GM18505 (cell line): ENCODE measurements around the gene SEMA6D.
"Not testable (repeated sequence)": the region's sequence is repeated elsewhere in the genome, so short reads cannot be mapped to it uniquely, and the experiment has no call there.

Experiments used
- ATAC-seq: cut with Tn5 transposase; IDR thresholded peaks from one replicate; pipeline ENCODE4 v1.9.1; 2021; ENCODE audit not compliant: unreplicated experiment
- POLR2A ChIP-seq: IDR thresholded peaks from 4 replicates; pipeline ENCODE4 v1.6.1; 2011; ENCODE audit warnings: borderline replicate concordance; ENCODE audit not compliant: insufficient read depth, insufficient read length; ENCODE audit errors: extremely low read depth

SEMA6D gene

DNA sequence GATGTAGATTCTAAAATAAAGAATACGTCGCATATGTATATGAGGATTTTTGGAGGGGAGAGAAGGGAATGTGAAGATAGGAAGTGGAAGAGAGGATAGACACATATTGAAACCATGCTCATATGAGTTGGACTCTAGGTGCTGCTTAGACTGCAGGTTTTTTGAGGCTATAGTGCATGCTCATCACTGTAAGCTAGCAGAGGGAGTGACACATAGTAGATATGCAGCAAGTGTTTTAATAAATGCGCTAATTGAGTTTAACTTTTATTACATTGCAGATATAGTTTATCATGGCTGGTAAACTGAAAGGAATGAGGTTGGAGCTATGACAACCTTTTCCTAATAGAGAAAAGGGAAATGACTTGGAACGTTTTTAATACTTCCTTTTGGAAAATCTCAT lies 7.7 kb downstream of the SEMA6D start:
- TF ChIP-seq POLR2A = no peak
- ATAC-seq = no peak

DNA sequence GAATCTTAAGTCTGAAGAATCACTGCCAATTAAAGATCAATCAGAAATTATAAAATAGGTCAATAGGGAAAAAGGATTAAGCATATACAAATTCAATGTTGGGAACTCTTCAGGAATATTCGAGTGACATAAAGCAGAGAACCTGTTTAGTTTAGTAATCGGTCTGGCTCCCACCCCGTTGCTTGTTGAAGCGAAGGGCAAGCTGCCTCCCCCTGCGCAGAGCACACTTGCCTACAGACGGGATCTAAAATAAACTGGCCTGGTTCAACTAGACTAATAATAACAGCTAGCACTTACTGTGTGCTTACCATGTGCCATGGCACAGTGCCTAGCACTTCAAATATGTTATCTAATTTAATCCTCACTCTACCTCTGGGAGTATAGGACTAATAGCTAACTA lies 8.6 kb downstream of the SEMA6D start:
- no peak for TF ChIP-seq POLR2A
- no peak for ATAC-seq

DNA sequence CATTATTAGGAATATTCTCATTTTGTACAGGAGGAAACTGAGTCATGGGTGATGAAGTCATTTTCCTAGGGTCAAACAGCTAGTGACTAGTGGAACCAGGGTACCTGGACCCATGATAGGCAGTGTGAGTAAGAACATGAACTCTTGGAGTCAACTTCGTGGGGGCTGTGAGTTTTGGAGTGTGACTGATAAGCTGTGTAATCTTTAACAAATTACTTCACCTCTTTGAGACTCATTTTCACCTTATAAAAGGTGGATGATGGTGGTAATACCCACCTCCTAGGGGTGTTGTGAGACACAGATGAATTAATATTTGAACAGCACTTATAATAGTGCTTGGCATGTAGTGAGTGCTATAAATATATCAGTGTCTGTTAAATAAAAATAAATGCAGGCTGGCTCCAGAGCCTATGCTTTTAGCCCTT lies 9.1 kb downstream of the SEMA6D start:
- no peak for TF ChIP-seq POLR2A
- no peak for ATAC-seq

DNA sequence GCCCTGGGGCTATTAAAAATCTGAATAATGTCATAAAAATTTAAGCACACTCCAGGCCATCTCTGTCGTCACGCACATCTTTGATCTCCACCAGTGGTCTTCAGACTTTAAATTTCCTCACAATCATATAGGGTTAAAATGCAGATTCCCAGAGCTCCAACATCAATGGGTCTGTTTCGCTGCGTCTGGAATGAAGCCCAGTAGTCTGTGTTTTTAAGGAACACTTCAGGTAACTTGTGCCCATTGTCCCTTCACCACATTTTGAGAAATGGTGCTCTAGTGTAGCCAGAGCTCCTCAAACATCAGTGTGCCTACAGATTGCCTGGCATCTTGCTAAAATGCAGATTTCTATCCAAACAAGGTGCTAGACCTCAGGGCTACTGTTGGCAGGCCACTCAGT lies 9.8 kb downstream of the SEMA6D start:
- TF ChIP-seq POLR2A = no peak
- ATAC-seq = no peak

DNA sequence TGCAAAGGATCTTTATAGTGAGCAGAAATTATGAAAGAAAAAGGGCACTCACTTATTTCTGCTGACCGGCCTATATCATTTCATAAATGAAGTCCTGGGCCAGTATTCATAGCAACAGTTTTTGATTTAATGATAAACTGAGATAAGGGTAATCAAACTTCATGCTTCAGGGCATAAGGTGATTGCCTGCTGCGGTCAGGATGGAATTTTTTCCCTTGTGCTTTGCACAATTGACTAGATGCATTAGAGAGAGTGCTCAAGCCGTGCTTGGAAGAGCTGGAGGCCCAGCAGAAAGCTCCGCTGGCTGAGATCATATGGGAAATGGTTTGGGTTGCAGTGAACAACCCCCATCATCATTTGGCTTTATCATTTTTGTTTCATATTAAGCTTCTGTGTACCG lies 10.4 kb downstream of the SEMA6D start:
- no peak for TF ChIP-seq POLR2A
- ATAC-seq = no peak

DNA sequence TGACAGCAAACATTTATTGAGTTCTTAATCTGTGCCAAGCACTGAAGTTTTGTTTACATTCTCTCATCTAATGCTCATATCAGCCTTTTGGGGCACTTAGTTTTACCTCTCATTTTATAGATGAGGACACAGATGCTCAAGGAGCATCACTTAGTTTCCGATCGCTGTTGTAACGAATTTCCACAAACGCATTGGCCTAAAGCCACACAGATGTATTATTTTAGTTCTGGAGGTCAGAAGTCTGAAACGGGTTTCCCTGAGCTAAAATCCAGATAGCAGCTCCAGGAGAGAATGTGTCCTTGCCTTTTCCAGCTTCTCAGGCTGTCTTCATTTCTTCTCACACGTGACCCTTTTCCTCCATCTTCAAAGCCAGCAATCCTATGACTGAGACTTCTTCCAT lies 11.1 kb downstream of the SEMA6D start:
- no peak for ATAC-seq
- TF ChIP-seq POLR2A = no peak

DNA sequence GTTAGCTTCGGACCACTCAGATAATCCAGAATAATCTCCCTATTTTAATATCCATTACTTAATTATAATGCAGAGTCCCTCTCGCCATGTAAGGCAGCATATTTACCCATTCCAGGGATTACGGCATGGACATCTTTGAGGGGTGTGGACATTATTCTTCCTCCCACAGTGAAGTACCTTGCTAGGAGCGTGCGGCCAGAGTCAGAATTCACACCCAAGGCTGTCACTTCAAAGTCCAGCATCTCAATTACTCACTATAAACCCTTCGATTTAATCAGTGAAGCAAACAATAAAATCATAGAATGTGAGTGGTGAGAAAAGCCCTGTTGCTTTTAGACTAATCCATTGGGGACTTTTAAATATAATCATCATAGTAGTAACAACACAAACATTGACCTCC lies 11.6 kb downstream of the SEMA6D start:
- ATAC-seq = no peak

DNA sequence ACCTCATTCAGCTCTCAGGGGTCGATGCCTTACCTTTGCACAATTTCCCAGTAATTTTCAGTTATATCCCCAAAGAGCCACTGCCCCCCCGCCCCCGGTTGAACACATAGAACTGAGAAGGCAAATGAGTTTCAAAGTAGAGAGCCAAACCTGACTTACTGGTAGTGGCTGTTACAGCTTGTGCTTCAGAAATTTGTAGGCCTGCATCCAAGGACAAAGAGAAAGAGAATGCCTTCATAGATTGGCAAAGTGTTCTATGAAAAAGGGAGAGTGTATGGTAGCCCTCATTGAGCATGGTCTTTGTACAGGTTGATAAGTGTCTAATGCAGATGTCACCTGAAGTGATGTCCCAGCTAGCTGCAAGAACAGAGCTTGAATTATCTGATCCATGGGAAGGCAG lies 13.9 kb downstream of the SEMA6D start:
- no peak for TF ChIP-seq POLR2A
- no peak for ATAC-seq

More for the DNA sequence above, 11.6 kb downstream of the SEMA6D start:
- no peak for TF ChIP-seq POLR2A

DNA sequence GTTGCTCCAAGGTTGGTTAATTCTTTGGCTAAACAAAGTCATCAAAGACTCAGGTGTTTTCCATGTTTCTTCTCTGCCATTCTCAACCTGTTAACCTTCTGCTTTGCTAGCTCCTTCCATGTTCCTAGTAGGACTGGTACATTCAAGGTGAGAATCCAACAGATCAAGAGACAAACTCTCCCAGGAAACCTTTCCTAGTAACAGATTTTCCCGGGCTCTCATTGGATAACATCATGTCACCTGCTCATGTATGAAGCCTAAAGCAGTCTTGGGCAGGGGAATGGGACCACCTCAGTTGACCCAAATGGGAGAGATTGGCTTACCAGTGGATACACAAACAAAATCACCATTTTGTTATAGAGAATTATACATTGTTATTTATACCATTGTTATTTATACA lies 14.9 kb downstream of the SEMA6D start:
- ATAC-seq = no peak
- TF ChIP-seq POLR2A = no peak

DNA sequence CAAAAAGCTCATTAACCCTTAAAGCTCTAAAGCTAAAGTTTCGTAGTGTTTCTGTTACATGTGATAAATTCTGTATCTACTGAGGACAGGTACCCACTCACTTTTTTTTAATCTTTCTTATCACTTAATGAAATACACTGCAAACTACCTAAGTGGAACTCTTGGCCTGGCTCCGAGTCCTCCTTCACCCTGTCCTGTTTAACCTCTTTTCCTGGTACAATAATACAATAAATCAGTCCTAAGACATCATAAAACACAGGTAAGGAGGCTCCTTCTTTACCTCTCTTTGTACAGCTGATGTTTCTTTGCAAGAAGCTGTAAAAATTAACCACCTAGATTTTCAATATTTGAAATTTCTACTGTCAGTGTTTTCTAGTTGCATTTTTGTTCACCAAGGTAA lies 15.8 kb downstream of the SEMA6D start:
- no peak for ATAC-seq
- no peak for TF ChIP-seq POLR2A

DNA sequence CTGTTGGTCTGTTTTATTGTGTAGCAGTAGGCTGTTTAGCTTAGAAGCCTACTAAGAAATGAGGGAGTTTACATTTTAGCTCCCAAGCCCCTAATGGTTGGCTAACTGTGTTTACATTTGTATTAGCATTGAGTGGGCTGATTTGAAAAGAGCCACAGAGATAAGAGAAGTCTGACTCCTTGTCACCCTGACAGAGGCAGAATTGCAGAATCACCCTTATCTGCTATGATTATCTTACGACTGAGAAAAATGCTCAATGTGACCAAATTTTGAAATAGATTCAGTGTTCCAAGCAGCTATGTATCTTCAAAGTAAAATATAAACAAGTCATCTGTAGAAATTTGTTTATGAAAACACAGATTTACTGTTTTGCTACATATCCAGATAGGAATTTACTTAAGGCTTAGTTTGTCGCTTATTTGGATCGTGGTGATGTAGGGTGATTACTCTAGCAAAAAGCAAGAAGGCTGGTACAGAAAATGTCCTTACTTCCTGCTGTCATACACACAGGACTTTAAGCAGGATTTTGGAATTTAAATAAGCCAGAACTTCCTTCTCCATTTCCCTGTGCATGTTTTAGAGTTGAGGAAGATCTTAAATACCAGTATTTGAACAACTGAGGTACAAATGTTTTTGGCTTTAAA lies 19.0 kb downstream of the SEMA6D start:
- no peak for TF ChIP-seq POLR2A

DNA sequence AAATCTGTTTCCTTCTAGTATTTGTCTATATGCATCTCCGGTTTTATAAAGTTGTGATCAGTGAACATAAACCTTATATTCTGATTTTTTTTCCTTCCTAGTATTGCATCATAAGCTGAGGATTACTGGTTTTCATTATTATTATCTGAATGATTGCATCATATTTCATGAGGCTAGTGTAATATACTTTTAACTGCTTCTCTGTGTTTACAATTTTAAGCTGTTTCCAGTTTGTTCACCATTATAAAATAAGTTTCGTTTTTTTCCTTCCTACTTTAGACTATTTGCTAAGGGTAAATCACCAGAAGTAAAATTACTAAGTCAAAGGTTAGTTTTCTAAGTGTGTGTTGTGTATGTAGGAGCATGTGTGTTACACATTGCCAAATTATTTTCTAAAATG lies 20.2 kb downstream of the SEMA6D start:
- TF ChIP-seq POLR2A = no peak
- ATAC-seq = no peak

More for the DNA sequence above, 19.0 kb downstream of the SEMA6D start:
- no peak for ATAC-seq

DNA sequence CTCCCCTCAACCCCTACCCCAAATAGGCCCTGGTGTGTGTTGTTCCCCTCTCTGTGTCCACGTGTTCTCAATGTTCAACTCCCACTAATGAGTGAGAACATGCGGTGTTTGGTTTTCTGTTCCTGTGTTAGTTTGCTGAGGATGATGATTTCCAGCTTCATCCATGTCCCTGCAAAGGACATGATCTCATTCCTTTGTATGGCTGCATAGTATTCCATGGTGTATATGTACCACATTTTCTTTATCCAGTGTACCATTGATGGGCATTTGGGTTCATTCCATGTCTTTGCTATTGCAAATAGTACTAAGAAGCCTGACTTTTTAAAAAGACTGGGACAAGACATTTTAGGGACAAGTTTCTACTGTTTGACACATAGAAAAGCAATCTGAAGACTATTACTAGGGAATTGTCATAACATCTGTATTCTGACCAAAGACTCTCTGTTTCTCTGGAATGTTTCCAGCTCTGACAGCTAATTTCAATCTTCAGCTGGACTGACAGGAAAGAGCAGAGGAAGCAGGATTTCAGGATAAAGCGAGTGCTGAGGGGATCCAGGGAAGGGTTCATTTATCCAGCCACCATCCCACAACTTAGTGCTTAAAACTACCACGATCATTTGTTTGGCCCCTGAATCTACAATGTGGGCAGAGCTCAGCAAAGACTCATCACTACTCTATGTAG lies 21.0 kb downstream of the SEMA6D start:
- ATAC-seq = not testable (repeated sequence)

DNA sequence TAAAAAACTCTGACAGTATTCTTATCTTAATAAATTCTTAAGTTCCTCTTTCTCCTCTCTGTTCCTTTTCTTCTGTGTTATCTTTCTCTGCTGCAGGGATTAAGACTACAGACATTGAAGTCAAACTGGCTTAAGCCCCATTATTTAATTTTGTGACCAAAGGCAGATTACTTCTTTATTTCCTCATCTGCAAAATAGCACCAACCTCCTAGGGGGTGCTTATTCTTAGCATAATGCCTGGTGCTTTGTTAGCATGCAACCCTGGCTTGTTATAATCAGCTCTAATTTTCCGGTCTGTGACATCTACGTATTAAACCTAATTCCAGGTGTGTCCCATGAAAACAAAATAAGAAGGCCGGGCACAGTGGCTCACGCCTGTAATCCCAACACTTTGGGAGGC lies 23.8 kb downstream of the SEMA6D start:
- no peak for ATAC-seq
- TF ChIP-seq POLR2A = no peak
